HTERT RPE-1 (cell line): ENCODE measurements around the gene MATN4.

ENCODE experiments used
- in situ Hi-C: fragments of 300-500 bp; cut with MboI; formaldehyde crosslinking; loops from 4 replicates; pipeline ENCODE4 v1.14.3; 2020; ENCODE audit warnings: low sequenced_read_pairs

MATN4 gene

DNA sequence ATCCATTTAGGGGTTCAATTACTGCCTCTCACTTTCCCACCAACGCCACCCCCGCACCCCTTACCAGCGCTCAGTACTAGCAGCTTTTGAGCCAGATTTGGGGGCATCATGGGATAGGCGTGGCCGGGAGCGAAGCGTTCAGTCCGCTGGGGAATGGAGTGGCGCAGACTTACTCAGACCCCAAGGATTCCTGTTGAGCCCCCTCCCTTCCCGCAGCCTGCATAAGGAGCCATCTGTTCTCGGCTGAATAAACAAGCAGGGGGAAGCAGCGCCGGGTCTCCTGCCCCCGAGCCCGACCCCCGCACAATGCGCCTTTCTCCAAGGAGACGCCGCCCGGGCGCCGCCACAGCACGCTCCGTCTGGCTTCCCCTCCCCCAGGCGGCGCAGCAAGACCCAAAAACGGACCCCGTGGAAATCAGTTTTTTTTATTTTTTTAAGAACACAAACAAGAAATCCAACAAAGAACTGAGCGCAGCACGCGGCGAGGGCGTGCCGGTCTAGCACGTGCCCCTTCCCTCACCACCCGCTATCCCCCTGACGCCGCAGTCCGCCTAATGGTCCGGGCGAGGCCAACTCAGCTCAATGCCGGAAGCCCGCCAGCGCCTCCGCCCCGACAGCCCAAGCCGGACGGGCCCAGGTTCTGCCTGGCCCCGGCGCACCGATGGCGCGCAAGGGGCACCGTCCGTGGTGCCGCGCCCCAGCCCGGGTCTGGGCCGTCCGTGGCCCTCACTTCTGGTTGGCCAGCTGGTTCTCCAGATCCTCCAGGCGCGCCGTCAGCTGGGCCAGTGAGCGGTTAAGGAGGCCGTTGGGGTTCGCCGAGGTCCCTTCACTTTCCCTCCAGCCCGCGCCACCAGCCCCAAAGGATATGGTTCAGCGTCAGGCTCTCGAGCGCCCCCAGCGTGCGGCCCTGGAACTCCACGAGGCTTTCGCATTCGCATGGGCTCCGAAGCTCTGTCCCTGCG, 14.8 kb downstream of the MATN4 start:
- in situ Hi-C loops: no loop called here

DNA sequence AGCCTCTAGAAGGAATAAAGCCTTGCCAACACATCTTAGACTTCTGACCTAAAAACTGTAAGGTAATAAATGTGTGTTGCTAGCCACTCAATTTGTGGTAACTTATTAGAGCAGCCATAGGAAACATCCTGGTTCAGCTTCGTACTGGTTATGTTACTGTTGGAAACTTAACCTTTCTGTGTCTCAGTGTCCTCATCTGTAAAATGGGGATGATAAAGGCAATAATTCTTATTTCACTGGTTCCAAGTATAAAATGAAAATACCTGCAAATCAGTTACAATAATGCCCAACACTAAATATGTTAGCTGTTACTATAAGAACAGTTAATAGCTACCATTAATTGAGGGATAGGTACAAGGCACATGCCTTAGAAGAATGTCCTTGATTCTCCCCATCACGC, 15.8 kb downstream of the MATN4 start:
- in situ Hi-C loops: no loop called here

DNA sequence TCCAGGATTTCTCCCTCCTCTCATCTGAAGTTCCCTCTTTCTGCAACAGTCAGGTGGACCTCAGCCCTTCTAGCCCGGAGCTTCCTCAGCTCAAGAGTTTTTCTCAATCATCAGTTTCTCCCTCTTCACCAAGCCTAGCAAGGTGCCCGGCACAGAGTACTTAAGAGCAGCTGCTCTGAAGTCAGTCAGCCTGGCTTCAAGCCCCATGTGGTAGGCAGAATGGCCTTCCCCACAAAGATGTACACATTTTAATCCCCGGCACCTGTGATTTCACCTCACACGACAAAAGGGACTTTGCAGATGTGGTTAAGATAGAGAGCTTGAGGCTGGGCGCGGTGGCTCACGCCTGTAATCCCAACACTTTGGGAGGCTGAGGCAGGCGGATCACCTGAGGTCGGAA, 16.6 kb downstream of the MATN4 start:
- in situ Hi-C loops: no loop called here

DNA sequence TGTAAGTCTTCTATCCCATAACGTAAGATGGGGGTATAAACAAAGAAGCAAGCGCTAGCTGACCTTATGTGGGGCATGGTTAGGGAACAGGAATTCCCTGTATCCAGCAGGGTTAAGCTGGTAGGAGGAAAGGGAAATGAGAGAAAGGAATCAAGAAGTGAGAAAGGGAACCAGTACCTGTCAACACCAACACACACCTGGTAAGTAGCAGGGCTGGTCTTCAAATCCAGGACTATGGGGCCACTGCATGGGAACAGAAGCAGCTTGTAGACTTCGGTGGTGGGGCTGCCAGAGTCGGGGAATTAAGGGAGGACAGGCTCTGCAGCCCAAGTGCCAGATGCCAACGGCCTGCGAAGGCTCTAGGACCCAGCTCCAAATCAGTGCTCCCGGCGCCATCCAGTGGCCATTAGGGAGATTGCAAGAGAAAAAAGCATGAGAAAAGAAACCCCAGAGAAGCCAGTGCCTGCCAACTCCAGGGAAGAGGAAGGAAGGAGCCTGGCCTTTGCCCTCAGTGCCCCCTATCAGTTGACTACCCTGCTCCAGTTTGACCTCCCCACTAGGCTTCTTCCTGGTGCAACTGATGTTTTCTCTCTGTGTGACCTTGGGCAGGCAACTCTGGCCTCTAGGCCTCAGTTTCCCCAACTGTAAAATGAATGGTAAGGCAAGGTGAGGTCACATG, 17.3 kb downstream of the MATN4 start:
- in situ Hi-C loops: no loop called here

DNA sequence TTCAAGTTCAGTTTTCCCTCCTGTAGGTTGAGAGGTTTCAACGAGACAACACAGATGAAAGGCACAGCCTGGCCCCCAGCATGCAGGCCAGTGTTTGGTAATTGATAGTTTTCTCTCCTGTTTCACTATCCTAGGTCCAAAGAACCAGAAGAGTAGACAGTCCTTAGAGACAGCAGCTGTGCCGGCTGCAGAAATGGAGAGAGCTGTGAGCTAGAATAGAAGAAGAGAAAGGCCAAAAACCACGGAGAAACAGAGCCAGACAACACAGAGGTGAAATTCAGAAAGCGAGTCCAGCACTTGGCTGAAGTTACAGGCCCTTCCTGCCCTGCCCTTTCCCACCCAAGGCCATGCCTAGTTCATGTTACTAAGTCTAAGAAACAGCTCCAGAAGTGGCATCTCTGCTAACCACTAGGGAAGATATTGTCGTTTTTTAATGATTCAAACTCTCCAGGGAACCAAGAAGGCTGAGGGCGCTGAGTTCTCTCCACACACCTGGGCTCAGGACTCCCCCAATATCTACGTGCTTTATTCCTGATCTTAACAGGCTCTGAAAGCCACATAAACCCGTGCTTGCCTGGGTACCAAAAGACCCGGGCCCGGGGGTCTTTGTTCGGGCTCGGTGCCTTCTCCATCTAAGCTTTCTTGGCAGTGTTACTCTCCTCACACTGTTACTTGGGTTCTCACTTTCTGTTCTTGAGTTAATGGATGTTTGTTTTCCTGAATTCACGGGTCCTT, 18.0 kb downstream of the MATN4 start:
- in situ Hi-C loops: no loop called here

DNA sequence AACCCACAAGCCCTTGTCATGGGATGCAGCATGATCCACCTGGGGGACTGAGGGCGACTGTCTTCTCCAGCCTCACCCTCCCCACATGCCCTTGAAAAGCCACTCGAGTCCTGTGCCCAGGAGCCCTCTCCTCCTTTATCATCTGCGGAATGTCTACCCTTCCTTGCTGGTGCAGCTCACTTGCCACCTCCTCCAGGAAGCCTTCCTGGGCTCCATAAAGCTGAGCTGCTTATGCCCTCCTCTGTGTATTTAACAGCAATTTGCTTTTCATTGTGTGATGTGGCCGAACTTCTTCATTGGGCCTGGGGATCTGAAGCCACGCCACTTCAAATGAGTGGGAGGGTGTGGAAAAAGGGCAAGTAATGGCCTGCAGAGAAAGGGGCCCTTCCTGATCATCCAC, 19.2 kb downstream of the MATN4 start:
- in situ Hi-C loops: no loop called here

DNA sequence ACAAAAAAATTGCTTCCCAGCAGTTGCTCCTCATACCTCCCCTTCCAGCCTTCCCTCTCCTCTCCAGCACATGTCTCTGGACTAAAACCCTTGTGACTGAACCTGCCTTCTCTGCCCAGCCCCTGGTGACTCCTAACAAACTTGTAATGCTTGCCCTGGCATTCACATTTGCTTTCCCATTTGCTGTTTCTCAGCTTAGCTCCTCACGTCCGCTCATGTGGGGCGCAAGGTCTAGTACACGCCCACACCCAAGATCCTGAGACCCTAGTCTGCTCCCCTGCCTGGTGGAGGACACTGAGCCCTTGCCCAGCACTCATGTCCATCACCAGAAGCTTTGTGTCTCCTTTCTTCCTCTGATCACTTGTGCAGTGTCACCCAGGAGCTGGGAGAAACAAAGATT, 19.7 kb downstream of the MATN4 start:
- in situ Hi-C loops: no loop called here

DNA sequence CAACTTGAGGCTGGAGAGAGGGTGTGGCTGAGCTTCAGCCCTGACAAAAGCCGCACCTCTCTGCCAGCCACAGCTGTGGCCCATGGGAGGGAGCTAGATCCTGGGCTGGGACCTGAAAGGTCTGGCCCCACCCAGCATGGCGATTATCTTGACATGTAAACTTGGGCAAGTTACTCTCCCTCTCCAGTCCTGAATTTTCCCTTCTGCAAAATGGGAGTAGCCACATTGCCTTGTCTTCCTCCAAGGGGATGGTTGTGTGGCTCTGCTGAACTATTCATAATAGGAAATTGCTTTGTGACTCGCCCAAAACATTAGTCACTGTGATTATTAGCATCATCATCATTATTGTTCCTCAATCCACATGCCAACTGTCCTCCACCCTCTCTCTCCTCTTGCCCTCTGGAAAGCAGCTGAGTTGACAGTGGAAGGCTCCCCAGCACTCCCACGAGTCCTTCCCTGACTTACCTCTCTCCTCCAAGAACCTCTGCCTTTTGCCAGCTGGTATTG, 24.5 kb downstream of the MATN4 start:
- in situ Hi-C loops: no loop called here

DNA sequence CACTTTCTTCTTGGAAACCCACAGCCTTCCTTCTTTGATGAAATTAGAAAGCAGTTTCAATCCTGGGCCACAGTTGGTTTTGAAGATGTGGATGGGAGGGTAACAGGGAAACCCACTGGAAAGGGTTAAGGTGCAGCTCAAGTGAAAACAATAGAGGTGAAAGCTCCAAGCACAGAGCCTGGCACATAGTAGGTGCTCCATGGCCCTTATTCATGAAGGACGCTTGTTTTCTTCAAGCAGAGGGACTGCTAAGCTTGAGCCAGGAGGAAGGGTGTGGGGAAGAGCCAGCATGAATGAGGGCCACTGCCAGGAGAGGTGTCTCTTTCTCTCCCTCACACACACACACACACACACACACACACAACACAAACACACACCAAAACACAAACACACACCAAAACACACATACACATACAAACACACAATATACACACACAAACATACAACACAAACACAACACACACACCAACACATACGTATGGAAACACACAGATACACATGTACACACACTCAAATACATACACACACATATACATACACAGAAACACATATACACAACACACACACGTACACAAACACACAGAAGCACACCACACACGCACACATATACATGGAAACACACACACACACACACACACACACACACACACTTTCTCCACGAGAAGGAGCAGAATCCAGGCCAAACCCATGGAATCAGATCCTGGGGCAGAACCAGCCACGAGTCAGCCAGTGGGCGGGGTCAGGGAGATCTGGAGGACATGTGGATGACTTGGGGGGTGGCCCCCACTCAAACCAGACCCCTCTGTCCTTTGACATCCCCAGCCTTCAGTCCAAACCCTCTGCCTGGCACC, 25.2 kb downstream of the MATN4 start:
- in situ Hi-C loops: no loop called here

DNA sequence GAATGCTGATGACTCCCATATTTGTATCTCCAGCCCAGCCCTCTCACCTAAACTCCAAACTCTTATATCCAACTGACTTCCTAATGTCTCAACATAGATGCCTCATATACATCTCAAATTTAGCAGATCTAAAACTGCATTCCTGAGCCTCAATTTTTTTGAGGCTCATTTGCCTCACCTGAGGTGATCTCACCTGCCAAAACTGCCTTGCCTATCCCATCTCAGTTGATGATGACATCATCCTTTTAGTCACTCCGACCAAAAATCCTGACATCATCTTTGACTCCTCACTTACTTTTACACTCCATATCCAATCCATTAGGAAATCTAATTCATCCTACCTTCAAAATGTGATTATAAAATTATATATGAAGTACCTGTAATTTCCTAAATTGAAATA, 28.1 kb downstream of the MATN4 start:
- in situ Hi-C loops: no loop called here

DNA sequence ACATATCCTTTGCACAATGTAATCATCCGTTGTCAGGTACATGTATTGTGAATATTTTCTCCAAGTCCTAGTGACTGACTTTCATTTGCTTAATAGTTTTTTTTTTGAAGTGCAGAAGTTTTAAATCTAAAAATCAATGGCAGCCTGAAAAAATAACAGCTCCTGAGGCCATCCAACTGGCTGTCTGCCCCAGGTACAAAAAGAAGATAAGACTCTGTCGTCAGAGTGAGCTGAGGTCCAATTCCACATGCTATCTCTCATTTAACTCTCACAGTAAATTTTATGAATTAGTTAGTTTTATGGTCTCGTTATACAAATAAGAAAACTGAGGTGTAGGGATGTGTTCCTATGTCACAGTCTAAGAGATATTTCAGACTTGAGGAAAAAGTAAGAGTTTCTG, 32.8 kb downstream of the MATN4 start:
- in situ Hi-C loops: no loop called here

DNA sequence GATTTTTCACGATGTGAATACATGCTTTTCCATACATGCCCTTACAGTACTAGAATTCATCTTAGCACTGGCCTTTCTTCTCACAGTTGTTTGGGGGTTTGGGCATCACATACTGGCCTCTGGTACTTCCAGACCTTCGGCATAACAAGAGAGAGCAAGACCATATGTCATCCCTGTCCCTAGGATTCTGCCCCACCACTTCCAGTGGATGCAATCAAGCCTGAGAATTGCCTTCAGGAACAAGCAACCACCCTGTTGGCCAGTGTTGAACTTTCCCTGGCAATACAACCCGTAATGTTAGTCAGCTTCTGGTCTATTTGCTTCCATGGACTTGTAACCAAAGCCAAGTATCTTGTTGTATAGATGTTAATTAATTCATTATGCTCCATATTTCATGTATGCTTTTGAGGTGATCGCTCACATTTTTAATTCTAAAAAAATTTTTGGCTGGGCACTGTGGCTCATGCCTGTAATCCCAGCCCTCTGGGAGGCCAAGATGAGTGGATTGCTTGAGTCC, 38.3 kb downstream of the MATN4 start:
- in situ Hi-C loops: no loop called here

DNA sequence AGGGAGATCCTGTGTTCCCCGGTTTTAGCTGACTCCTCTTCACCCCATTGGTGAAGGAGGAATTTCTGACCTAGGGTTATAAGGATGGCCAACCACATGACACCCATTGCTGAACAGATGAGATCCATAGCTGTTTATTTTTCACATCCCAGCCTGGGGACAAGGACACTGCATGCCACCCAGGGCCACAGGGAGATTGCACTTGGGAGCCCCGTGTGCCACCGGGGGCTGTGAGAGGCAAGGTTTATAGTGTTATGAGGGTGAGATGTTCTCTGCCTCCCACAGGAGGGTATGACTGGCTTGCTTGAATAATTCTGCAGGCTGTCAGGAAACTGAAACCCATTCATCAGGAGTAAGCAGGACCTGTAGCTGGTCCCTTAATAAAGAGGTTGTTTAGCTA, 39.0 kb downstream of the MATN4 start:
- in situ Hi-C loops: no loop called here

DNA sequence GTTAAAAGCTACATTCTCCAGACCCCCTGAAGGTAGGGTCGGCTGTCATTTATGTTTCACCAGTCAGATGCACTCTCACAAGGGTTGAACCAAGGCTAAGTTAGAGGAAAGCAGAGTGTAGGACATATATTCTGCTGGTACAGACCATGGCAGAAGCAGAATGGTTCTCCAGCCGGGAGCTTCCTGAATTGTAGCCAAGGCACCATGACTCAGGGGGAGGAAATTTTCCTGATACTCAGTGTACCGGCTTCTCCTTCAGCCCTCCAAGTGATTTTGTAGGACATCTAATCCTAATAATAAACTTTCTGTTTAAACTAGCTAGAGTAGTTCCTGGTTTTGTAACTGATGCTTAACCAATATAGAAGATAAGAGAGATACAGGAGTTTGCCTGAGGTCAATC, 39.6 kb downstream of the MATN4 start:
- in situ Hi-C loops: no loop called here

DNA sequence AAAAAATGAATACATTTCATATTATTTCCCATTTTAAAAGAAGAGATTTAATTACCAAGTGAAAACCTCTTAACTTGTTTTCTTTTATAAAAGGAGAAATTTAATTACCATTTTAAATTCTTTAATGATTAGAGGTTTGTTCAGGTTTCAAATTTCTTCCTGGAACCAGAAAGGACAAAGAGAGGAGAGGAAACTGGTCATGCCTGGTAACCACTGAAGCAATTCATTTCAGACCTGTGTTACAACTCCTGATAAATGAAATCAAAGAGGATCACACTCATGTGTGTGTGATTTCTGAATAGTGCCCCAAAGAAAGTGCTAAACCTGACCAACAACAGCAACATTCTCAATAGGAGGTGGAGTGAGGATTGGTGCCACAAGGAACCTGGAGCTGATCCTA, 41.1 kb downstream of the MATN4 start:
- in situ Hi-C loops: no loop called here

DNA sequence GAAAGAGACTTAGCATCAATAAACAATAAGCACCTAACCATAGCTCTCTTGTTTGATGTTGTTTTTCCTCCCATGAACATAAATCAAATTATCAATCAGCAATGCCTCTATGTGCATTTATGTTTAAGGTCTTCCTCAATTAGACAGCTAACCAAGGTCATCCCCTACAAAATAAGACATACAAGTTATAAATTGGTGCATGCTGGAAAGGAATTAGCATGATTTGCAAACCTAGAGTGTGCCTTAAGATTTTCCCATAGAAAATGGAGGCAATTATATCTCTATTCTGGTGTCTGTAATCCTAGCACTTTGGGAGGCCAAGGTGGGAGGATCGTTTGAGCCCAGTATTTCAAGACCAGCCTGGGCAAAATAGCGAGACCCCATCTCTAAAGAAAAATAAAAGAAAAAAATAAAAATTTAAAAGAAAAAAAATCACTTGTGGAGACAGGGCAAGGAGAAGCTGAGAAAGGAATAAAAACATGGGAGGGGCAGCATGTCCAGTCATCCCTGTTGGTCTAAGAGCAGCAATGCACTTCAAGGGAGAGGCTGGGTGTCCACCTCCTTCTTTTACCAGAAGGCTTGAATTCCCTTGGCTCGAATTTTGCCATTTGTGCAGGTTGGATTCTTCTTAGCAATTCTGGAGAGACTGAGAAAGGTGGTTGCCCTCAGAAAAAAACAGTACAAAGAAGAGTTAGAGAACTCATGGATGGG, 44.4 kb downstream of the MATN4 start:
- in situ Hi-C loops: no loop called here

DNA sequence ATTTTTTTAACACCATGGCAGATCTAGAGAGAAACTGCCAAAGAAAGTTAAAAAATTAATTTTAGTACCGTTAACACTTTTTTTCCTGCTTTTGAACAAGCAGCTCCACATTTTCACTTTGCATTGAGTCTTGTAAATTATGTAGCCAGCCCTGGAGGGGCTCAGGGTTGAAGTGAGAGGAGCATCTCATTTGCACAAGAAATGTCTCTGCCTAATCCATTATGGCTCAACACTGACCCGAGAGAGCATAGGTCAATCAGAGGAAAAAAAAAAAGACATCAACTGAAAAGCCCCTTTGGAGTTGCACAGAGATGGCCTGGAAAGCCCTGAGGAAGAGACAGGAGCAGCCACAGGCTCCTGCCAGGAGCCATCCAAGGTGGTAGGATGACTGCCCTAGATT, 49.4 kb downstream of the MATN4 start:
- in situ Hi-C loops: no loop called here

DNA sequence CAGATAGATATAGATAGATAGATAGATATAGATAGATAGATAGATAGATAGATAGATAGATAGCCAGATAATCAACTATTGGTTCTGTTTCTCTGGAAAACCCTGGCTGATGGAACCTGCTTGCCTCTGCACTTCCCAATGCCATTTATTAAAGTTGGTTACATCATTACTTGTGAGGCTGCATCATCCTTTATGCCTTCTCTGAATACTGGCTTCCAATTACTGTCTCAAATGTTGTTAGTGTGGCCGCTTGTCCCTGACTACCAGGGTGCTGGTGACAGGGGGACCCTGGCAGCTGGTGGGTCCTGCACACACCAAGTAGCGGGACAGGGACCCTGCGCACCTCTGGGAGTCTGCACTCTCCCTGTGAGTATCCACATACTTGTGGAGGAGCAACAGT, 49.8 kb downstream of the MATN4 start:
- in situ Hi-C loops: no loop called here

DNA sequence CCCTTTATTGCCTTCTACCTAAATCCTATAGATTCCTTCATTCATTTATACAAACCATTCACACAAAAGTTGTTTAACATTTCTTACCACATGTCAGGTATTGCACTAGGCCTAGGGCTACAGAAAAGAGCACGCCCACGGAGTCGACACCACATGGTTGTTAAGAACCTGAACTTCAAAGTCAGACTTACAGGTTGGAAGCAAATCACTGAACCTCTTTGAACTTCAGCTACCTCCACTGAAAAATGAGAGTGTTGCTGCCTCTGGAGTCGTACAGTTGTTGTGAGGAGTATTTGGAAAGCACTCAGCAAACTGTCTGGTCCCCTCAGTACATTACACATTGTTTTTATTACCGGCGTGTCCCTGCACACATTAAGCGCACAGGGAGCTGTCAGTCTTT, 50.4 kb downstream of the MATN4 start:
- in situ Hi-C loops: no loop called here

DNA sequence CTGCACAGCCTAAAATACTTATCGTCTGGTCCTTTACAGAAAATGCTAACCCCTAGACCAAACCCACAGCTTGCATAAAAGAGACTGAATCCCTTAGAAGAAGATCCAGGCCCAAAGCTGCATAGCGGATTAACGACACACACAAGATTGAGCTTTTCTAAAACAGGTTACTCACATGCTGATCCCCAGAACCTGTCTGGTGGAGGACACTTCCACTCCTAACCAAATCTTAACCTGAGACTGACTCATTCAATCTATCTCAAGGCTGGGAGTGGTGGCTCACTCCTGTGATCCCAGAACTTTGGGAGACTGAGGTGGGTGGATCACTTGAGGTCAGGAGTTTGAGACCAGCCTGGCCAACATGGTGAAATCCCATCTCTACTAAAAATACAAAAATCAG, 50.9 kb downstream of the MATN4 start:
- in situ Hi-C loops: no loop called here
